Bronchial epithelial cell (primary cell): ENCODE measurements around the gene ZBTB38. TPM values are rescaled to one million over a fixed set of nuclear protein-coding genes. Genes with fewer than 3 reads are reported as not detected.

Source experiments
- DNase-seq: peaks from one replicate; pipeline ENCODE4 v3.0.0-alpha.2; 2010; ENCODE audit warnings: low read depth
- FAIRE-seq: peaks from 2 replicates; lab custom pipeline; 2011; peaks lifted over from hg19 to GRCh38; lab: Jason Lieb, UNC
- H3K27me3 ChIP-seq: 2 replicates; pipeline ENCODE4 v1.5.1; 2011; ENCODE audit warnings: low read length; ENCODE audit not compliant: control insufficient read depth, insufficient read depth
- H3K36me3 ChIP-seq: 2 replicates; pipeline ENCODE4 v1.5.1; 2011; ENCODE audit warnings: low read length; ENCODE audit not compliant: control insufficient read depth, insufficient read depth
- H3K4me3 ChIP-seq: 2 replicates; pipeline ENCODE4 v1.5.1; 2011; ENCODE audit warnings: mild to moderate bottlenecking, low read depth, low read length, control low read depth
- total RNA-seq: library from RNA; depleted of rRNA; stranded (reverse); fragments of >200 nt; gene quantifications from 2 replicates; pipeline ENCODE4 v1.2.1, GENCODE V29; 2014
- TF ChIP-seq, protein P1 (sequence below): IDR thresholded peaks from 2 replicates; pipeline ENCODE4 v1.5.1; 2011; ENCODE audit warnings: mild to moderate bottlenecking, moderate library complexity, low read length, control low read depth, inconsistent platforms; ENCODE audit not compliant: insufficient read depth, severe bottlenecking

ZBTB38 gene
- total RNA-seq, 1 donor from 2014 or later: 59.0 TPM

DNA sequence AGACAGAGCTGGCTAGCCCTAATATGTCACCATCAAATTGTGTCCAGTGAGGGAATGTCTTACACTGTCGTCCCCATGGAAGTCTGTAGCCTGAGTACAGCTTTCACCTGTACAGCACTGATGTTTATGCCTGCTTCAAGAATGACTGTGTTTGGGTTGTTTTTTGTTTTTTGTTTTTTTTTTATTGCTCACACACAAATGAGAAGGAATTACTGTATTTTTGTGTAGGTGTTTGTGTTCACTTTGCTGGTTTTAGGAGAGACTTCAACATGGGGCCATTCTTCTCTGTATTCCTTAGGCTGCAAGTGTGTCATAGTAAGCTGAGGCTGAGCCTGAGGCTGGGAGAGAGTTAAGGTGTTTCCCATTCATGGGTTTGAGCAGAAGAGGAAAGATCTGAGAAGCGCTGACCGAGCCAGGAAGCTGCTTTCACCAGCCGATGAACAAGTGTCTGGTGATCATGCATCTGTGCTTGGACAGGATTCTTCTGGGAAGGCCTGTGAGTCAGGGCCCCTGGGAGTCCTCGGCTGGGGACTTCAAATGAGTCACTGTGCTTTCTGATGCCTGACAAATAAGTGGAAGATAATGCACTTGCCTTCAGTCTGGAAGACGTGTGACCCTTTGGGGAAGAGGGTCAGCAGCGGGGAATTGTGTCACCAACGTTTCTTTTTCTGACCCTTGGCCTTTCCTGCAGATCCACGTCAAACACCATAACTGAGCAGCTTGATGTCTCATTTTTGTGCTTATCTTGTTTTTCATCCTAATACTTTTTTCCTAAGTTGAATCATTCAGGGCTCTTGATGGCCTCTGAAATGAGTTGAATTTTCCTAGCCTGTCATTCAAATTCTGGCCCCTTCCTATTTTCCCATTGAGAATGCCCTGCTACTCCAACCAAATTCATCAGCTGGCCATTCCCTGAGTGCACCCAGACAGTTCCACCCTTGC, 36.7 kb upstream of the ZBTB38 start:
- DNase-seq (peak; percentile 96), FAIRE-seq (no peak)
- no peaks in the 10 kb centered on the region for H3K36me3 ChIP-seq
- TF ChIP-seq, protein P1, sequence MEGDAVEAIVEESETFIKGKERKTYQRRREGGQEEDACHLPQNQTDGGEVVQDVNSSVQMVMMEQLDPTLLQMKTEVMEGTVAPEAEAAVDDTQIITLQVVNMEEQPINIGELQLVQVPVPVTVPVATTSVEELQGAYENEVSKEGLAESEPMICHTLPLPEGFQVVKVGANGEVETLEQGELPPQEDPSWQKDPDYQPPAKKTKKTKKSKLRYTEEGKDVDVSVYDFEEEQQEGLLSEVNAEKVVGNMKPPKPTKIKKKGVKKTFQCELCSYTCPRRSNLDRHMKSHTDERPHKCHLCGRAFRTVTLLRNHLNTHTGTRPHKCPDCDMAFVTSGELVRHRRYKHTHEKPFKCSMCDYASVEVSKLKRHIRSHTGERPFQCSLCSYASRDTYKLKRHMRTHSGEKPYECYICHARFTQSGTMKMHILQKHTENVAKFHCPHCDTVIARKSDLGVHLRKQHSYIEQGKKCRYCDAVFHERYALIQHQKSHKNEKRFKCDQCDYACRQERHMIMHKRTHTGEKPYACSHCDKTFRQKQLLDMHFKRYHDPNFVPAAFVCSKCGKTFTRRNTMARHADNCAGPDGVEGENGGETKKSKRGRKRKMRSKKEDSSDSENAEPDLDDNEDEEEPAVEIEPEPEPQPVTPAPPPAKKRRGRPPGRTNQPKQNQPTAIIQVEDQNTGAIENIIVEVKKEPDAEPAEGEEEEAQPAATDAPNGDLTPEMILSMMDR: no peak
- no peaks in the 10 kb centered on the region for H3K27me3 ChIP-seq
- H3K4me3 ChIP-seq: no peak overlapping the region

DNA sequence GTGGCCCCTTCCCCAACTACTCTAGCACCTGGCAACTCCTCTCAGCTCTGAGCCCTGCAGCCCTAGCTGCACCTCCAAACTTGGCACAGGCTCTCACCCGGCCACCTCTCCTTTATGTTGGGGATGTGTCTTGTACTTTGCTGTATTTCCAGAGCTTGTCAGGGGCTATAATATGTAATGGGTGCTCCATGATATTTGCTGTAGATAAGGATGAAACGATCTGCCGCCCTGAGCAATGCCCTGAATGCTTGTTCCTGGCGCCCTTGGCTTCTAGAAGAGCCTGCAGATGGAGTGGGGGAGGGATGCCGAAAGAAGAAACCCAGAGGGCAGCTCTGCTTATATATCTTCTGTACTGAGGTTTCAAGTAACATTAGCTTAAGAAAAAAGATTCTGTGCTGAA, 35.9 kb upstream of the ZBTB38 start:
- TF ChIP-seq, protein P1: no peak
- Histone ChIP-seq H3K4me3 (no peak overlapping the region), H3K36me3 (no peaks in the 10 kb centered on the region), H3K27me3 (no peaks in the 10 kb centered on the region)
- DNase-seq (no peak), FAIRE-seq (no peak)

DNA sequence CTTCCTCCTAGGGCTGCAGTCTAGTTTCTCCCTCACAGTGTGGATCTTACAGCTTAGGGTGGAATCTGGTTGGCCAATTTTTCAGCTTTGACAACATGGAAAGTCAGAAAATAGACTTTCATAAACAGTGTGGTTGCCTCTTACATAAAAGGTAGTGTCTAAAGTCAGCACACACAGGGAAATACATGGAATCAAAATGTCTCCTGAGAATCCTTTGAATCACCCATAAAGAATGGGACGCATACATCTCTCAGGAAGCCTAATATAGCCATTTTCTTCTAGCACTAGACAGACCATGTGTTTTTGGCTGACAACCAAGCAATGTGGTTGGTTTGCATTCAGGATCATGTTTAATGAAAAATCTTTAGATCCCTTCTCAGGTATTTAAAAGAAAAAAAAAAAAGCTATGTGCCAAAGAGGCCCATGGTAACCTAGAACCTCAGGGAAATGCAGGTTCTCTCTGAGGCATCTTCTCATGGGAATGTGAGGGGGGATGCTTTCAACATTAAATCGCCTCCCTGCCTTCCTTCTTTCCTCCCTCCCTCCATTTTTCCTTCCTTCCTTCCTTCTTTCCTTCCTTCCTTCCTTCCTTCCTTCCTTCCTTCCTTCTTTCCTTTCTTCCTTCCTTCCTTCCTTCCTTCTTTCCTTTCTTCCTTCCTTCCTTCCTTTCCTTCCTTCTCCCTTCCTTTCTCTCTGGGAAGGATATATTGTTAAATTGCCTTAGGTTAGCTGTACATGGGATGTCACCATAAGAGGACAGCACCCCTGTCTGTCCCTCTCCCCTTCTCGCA, 34.3 kb upstream of the ZBTB38 start:
- Histone ChIP-seq H3K36me3 (no peaks in the 10 kb centered on the region), H3K27me3 (no peaks in the 10 kb centered on the region), H3K4me3 (no peak overlapping the region)
- FAIRE-seq: no peak
- no peak for DNase-seq
- TF ChIP-seq, protein P1: no peak

DNA sequence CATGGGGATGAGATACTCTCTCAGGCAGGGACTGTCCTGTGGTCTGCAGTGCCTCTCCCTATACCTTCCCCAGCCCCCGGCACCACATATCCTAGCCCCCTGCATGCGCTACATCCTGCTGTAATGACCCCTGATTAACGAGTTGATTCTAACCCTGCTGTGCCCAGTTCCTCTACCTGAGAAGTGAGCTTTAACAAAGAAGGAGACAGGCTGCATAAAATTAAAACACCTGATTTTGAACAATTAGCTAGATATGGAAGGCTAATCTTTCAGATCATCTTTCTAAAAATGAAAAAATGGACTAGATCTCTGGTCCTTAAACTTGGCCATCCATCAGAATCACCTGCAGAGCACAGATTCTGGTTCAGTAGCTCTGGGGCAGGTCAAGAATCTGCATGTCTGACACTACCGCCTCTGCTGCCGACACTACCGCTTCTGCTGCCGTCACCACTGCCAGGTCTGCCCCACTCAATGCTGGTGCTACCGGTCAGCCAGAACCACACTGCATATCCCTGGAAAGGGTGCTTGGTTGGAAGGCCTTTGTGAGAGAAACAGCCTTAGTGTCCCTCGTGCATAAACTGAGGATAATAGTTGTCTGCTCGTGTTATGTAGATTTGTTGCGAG, 33.6 kb upstream of the ZBTB38 start:
- TF ChIP-seq, protein P1: no peak
- FAIRE-seq (no peak), DNase-seq (no peak)
- Histone ChIP-seq H3K27me3 (no peaks in the 10 kb centered on the region), H3K36me3 (no peaks in the 10 kb centered on the region), H3K4me3 (no peak overlapping the region)

GRCh38 chr3:141335531-141336061, 32.7 kb upstream of the ZBTB38 start:
- DNase-seq: peak; percentile 55
- no peak for FAIRE-seq
- H3K4me3 ChIP-seq: no peak overlapping the region
- H3K27me3 ChIP-seq: no peaks in the 10 kb centered on the region
- H3K36me3 ChIP-seq: no peaks in the 10 kb centered on the region
- TF ChIP-seq, protein P1: no peak
